TTC549 (cell line): ENCODE results near the gene STMN3.
"Not testable (repeated sequence)": the region's sequence is repeated elsewhere in the genome, so short reads cannot be mapped to it uniquely, and the experiment has no call there.

Experiments
- FAIRE-seq: peaks from 2 replicates; lab custom pipeline; 2012; peaks lifted over from hg19 to GRCh38; lab: Jason Lieb, UNC

The STMN3 gene

DNA sequence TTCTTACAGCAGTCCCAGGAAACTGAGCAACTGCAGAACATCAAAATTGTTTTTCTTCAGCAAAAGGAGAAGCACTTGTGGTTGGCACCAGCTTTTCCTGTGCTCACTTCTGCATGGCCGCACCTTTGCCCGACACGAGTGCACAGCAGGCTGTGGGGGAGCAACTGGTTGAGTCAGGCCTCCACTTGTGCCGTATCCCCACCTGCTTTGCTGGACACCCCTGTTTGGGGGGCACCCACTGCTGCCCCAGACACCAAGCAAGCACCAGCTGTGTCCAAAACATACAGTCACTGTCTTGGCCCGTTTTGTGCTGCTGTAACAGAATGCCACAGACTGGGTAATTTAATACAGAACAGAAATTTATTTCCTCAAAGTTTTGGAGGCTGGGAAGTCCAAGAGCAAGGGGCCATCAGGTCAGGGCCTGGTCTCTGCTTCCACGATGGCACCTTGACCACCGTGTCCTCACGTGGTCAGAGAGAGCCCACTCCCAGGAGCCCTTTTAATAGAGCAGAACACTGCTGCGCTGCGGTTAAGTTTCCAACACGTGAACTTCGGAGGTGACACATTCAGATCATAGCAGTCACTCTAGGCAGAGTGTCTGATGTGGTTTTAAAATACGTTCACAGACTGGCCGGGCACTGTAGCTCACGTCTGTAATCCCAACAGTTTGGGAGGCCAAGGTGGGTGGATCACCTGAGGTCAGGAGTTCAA is 17.6 kb downstream of the STMN3 start:
- no peak for FAIRE-seq

DNA sequence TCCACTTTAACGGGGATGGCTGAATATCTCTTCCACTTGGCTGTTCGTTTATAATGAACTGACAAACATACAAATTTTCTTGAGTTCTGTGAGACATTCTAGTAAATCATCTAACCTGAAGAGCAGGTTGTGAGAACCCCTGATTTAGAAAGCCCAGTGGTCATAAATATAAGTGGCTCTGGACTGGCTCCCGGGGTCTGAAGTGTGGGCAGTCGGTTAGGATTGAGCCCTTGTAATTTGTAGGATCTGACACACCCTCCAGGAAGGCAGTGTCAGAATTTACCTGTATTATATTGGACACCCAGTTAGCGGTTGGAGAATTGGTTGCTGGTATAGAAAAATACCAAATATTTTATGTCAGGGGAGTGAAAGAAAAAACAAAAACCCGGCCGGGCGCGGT is 19.5 kb downstream of the STMN3 start:
- FAIRE-seq: no peak

DNA sequence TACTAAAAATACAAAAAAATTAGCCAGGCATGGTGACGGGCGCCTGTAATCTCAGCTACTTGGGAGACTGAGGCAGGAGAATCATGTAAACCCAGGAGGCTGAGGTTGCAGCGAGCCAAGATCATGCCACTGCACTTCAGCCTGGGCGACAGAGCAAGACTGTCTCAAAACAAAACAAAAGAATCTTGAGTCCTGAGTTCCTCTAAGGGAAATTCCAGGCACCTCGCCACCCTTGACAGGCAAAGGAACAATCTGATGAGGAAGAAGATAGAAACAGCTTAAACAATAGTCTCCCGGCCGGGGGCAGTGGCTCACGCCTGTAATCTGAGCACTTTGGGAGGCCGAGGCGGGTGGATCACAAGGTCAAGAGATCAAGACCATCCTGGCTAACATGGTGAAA is 21.8 kb downstream of the STMN3 start:
- not testable (repeated sequence) for FAIRE-seq

DNA sequence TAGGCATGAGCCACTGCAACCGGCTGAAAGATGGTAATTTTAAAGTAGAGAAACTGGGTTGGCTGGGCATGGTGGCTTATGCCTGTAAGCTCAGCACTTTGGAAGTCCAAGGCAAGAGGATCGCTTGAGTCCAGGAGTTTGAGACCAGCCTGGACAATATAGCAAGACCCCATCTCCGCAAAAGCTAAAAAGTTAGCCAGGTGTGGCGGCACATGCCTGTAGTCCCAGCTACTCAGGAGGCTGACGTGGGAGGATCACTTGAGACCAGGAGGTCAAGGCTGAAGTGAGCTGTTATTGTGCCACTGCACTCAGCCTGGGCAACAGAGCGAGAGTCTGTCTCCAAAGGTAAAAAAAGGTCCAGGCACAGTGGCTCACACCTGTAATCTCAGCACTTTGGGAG is 22.3 kb downstream of the STMN3 start:
- FAIRE-seq: not testable (repeated sequence)

DNA sequence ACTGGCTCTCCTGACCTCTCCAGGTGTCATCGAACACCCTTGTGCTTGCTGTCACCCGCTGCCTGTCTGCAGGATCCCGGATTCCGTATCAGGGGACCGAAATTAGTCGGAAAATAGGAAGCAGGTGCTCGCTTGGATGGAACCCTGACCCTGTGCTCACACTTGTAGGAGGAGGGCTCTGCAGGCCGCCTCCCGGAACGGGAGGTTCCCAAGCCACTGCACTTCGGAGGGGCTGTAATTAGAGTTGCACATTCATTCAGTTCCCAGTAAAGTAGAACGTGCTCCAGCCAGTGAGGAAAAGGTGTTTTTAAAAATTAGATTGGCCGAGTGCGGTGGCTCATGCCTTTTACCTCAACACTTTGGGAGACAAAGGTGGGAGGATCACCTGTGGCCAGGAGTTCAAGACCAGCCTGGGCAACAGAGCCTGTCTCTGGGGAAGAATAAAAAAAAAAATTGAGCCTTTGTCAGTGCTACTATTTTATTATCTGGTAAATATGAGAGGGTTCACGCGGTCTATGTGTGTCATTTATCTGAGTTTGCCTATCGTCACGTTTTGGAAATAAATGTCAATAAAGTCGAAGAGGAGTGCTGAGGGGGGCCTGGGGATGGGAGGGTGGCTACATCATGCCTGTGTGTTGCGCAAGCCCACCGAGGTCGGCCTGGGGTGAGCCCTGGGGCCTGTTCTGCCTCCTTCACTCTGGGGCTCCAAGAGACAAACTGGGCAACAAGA is 24.8 kb downstream of the STMN3 start:
- FAIRE-seq: no peak

DNA sequence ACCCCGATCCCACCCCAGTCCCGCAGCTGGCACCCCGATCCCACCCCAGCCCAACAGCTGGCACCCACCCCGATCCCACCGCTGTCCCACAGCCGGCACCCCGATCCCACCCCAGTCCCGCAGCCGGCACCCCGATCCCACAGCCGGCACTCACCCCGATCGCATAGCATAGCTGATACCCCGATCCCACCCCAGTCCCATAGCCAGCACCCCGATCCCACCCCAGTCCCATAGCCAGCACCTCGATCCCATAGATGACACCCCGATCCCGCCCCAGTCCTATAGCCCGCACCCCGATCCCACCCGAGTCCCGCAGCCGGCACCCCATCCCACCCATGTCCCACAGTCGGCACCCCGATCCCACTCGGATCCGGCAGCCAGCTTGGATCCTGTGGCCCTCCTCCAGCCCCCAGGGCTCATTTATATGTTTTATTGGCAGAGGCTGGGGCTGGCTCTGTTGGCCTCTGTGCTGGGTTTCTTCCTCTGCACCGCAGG is 25.4 kb downstream of the STMN3 start:
- no peak for FAIRE-seq

DNA sequence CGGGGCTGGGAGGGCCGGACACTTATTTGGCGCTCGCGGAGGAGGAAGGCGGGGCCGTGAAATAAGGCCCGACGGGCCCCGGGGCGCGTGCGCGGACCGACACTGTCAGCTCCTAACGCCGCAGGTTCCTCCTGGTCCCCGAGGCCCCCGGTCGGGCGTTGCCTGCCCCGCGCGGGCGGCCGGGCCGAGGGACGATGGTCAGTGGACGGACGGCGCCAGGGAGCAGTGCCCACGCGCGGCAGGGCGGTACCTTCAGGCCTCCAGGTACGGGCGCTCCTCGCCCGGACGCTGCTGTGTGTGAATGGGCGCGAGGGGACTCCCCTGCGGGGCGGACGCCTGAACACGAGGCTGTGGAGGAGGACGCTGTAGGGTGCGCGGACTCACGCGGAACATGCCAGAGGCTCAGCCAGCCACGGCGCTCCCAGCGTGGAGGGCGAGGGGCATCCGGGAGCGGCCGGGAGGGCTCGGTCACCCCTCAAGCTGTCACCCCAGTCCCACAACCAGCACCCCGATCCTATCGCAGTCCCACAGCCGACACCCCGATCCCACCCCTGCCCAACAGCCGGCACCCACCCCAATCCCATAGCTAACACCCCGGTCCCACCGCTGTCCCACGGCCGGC is 26.0 kb downstream of the STMN3 start:
- FAIRE-seq: no peak

DNA sequence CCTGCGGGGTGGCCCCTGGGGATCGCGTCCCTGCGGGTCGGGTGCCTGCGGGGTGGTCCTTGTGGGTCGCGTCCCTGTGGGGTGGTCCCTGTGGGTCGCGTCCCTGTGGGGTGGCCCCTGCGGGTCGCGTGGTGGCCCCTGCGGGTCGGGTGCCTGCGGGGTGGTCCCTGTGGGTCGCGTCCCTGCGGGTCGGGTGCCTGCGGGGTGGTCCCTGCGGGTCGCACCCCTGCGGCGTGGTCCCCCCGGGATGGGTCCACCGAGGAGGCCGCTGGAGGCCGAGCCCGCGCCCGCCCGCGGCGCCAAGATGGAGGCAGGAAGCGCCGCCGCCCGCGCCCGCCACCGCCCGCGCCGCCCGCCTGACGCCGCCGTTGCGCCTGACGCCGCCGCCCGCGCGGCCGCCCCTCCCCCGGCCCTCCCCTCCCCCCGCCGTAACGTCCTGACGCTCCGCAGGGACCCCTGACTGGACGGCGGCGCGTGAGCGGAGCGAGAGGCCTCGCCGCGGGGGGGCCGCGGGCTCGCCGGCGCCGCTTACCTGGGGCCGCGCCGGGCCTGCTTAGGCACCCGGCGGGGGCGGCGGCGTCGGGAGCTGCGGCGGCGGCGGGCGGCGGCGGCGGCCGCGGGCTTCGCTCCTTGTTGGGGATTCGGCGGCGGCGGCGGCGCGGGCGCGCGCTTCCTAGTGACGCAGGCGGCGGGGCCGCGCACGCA is 26.6 kb downstream of the STMN3 start, which contains the start of gene GMEB2:
Gene GMEB2, minus strand, starts transcription at position 678 of the 705 bp plus-strand sequence. CDS start 7,704 bp downstream, outside the sequence.
- FAIRE-seq: no peak

DNA sequence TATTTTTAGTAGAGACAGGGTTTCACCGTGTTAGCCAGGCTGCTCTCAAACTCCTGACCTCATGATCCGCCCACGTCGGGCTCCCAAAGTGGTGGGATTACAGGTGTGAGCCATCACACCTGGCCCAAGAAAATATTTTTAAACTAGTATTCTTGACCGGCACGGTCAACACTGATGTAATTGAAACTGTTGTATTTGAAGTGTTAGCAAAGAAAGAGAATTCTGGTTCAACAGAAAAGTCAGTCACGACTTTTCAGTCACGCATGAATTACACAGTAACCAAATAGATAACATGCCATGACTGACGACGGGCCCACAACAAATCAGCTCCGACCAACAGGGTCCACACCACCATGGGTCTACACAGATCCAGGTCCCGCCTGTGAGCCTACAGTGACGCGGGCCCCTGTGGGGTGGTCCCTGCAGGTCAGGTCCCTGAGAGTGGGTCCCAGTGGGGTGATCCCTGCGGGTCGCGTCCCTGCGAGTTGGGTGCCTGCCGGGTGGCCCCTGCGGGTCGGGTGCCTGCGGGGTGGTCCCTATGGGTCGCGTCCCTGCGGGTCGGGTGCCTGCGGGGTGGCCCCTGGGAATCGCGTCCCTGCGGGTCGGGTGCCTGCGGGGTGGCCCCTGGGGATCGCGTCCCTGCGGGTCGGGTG is 27.3 kb downstream of the STMN3 start:
- FAIRE-seq: no peak

GRCh38 chr20:63624486-63624885 is 28.7 kb downstream of the STMN3 start:
- FAIRE-seq: no peak

GRCh38 chr20:63622732-63623131 is 30.5 kb downstream of the STMN3 start:
- no peak for FAIRE-seq

GRCh38 chr20:63622096-63622495 is 31.1 kb downstream of the STMN3 start:
- FAIRE-seq: no peak

DNA sequence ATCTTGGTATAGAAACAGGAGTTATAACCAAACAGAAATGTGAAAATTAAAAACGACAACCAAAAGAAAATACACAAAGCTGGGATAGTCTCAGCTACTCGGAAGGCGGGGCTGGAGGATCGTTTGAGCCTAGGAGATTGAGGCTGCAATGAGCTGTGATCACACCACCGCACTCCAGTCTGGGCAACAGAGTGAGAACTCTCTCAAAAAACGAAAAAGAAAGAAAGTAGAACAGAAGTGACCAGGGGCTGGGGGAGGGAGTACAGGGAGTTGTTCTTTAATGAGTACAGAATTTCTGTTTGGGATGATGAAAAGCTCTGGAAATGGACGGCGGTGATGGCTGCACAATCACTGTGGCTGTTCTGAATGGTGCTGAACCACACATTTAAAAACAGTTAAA is 32.2 kb downstream of the STMN3 start:
- no peak for FAIRE-seq

DNA sequence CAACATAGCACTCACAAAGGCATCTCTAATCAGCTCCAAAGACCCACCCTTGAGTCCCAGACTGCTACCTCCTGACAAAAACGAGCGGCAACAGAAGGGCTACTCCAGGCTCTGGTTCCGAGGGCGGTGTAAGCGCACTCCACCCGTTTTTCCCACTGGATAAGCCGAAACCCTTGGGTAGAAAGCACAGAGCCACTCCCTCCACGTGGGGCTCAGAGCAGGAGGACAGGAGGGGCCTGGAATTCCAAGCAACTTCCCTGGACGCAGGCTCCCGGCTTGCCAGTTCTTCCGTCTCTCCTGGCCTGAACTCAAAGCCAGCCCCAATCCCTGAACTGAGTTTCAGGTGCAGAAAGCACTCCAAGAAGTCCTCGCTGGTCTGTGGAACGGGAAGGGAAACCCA is 33.7 kb downstream of the STMN3 start:
- FAIRE-seq: no peak

DNA sequence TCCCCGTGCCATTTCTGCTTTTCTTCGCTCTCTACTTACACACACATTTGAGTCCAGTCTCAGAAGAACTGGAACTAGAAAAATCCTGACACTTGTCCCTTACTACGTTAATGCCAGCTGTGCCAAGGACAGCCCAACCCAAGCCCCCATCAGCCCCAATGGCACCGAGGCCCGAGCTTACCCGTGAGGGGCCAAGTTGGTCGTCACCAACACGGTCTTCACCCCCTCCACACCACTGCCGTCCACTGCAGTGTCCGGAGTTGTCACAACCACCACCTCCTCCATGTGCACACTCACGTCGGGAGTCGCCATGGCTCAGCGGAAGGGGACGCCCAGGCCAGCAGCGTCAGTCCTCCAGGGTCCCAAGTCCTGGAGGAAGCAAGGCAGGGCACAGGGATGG is 34.1 kb downstream of the STMN3 start:
- FAIRE-seq: no peak

DNA sequence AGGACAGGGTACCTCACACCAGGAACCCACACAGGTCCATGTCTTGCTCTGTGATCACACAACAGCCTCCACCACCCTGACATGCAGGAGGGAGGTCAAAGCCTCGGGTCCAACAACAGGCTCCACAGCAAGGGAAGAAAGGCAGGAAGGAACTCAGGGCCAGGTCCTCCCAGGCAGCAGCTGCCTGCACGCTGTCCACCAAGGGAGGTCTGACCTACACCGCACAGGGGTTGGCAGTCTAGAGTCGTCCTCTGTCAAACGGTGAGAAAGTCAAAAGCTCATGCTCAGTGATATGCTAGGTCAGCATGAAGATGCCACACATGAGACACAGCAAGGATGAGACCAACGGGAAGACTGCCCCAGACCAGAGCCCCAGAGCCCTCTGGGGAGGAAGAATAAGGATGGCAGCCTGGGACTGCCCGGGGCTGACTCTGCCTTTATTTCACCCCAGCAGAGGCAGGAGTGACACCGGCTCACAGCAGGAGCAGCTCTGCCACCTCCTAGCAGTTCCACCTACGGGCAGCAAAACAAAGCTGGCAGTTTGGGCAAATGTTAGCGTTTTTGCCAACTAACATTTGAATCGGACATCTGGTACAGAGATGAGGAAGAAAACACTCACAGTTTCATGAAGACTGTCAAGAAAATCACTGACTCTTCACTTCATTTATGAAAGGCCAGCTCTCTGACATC is 34.8 kb downstream of the STMN3 start:
- FAIRE-seq: no peak

- FAIRE-seq: no peak
These were observed 35.4 kb downstream of the STMN3 start for GRCh38 chr20:63617876-63618265.

DNA sequence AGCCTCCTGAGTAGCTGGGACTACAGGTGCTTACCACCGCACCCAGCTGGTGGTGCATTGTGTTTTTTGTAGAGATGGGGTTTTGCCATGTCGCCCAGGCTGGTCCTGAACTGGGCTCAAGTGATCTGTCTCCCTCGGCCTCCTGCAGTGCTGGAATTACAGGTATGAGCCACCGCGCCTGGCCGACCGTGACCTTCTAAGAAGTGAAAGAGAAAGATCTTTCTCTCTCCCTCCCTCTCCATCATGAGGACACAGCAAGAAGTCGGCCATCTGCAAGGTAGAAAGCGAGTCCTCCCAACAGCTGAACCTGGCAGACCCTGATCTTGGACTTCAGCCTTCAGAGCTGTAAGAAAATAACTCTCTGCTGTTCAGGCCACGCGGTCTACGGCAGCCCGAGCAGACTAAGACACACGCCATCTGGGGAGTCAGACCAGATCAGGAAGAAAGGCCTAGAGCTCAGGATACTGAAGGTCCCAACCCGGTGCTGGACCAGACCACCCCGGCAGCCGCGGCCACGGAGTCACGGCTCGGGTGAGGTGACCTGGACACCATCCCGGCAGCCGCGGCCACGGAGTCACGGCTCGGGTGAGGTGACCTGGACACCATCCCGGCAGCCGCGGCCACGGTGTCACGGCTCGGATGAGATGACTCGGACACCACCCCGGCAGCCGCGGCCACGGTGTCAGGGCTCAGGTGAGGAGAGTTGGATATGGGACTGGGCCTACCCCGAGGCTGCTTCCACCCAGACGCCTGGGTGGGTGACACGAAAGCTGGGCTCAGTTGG is 35.9 kb downstream of the STMN3 start:
- no peak for FAIRE-seq

GRCh38 chr20:63613863-63614594 is 39.2 kb downstream of the STMN3 start:
- FAIRE-seq: peak; percentile 60
